ENCODE data around the gene SLC31A1. TPM values are rescaled to one million over a fixed set of nuclear protein-coding genes. Genes with fewer than 3 reads are reported as not detected.
A peak's percentile ranks its signal among the peaks of the same experiment; 100 is the strongest.
"Not testable (repeated sequence)": the region's sequence is repeated elsewhere in the genome, so short reads cannot be mapped to it uniquely, and the experiment has no call there.

Gene SLC31A1
- total and polyA plus RNA-seq, 2 experiments from 2014 or later: 19.7 to 32.6 TPM

- no peak overlapping the region for H3K27ac ChIP-seq
- TF ChIP-seq CTCF (IDR thresholded peaks at IDR 0.05; ENCODE audit: low read depth, low read length): no peak
- H3K27me3 ChIP-seq: no peaks in the 10 kb centered on the region
- peaks cover 4% of the 10 kb centered on the region for H3K36me3 ChIP-seq
- no peak for DNase-seq (ENCODE audit: low read depth in 1 of 2, low spot score in 1 of 2)
- no peak overlapping the region for H3K4me3 ChIP-seq
- peaks cover 18% of the 10 kb centered on the region for H3K4me1 ChIP-seq (ENCODE audit: low read depth)
- H3K9me3 ChIP-seq (ENCODE audit: low read depth): no peaks in the 10 kb centered on the region
These were observed 6.1 kb downstream of the SLC31A1 start for GRCh38 chr9:113227436-113227835.

GRCh38 chr9:113228130-113228665, 6.9 kb downstream of the SLC31A1 start:
- Histone ChIP-seq H3K9me3 (ENCODE audit: low read depth) (no peaks in the 10 kb centered on the region), H3K27me3 (no peaks in the 10 kb centered on the region), H3K36me3 (peaks cover 4% of the 10 kb centered on the region), H3K4me3 (no peak overlapping the region), H3K27ac (no peak overlapping the region), H3K4me1 (ENCODE audit: low read depth) (peaks cover 14% of the 10 kb centered on the region)
- TF ChIP-seq CTCF (IDR thresholded peaks at IDR 0.05; ENCODE audit: low read depth, low read length): no peak
- DNase-seq (ENCODE audit: low read depth in 1 of 2, low spot score in 1 of 2): no peak

- DNase-seq (ENCODE audit: low read depth in 1 of 2, low spot score in 1 of 2): no peak
- H3K27me3 ChIP-seq: no peaks in the 10 kb centered on the region
- TF ChIP-seq CTCF (IDR thresholded peaks at IDR 0.05; ENCODE audit: low read depth, low read length): no peak
- H3K4me1 ChIP-seq (ENCODE audit: low read depth): peaks cover 5% of the 10 kb centered on the region
- H3K36me3 ChIP-seq: peaks cover 4% of the 10 kb centered on the region
- no peaks in the 10 kb centered on the region for H3K9me3 ChIP-seq (ENCODE audit: low read depth)
- no peak overlapping the region for H3K4me3 ChIP-seq
- no peak overlapping the region for H3K27ac ChIP-seq
These were observed 10.4 kb downstream of the SLC31A1 start for GRCh38 chr9:113231701-113232100.

GRCh38 chr9:113235701-113236255, 14.4 kb downstream of the SLC31A1 start:
- not testable (repeated sequence) for H3K9me3 ChIP-seq (ENCODE audit: low read depth); DNase-seq (ENCODE audit: low read depth in 1 of 2, low spot score in 1 of 2); H3K27me3 ChIP-seq; H3K36me3 ChIP-seq; H3K27ac ChIP-seq; H3K4me3 ChIP-seq
- peaks cover 17% of the 10 kb centered on the region for H3K4me1 ChIP-seq (ENCODE audit: low read depth)

GRCh38 chr9:113237026-113237425, 15.7 kb downstream of the SLC31A1 start:
- TF ChIP-seq CTCF (IDR thresholded peaks at IDR 0.05; ENCODE audit: low read depth, low read length): no peak
- Histone ChIP-seq H3K9me3 (ENCODE audit: low read depth) (no peaks in the 10 kb centered on the region), H3K36me3 (no peaks in the 10 kb centered on the region), H3K27me3 (no peaks in the 10 kb centered on the region), H3K4me3 (no peak overlapping the region), H3K4me1 (ENCODE audit: low read depth) (peaks cover 17% of the 10 kb centered on the region), H3K27ac (peak overlapping the region; percentile 7)
- peak in 1 of 2 donors; percentile 60 for DNase-seq (ENCODE audit: low read depth in 1 of 2, low spot score in 1 of 2)

- H3K9me3 ChIP-seq (ENCODE audit: low read depth): no peaks in the 10 kb centered on the region
- no peak for DNase-seq (ENCODE audit: low read depth in 1 of 2, low spot score in 1 of 2)
- no peaks in the 10 kb centered on the region for H3K27me3 ChIP-seq
- TF ChIP-seq CTCF (IDR thresholded peaks at IDR 0.05; ENCODE audit: low read depth, low read length): no peak
- H3K36me3 ChIP-seq: no peaks in the 10 kb centered on the region
- peaks cover 13% of the 10 kb centered on the region for H3K4me1 ChIP-seq (ENCODE audit: low read depth)
- H3K27ac ChIP-seq: no peak overlapping the region
- H3K4me3 ChIP-seq: no peak overlapping the region
These were observed 17.0 kb downstream of the SLC31A1 start for GRCh38 chr9:113238202-113238858.

All from cardiac muscle cell (in vitro differentiated cells and primary cell).